Testis (tissue), 3 donors: ENCODE results near the gene MAST4. TPM values are rescaled to one million over a fixed set of nuclear protein-coding genes. Genes with fewer than 3 reads are reported as not detected.

Experiments used
- DNase-seq: peaks from one replicate; pipeline ENCODE4 v3.0.0-alpha.2; 2019
- H3K27ac ChIP-seq, 2 donors: fragments of 200-600 bp; sonication (generic); one replicate each; pipeline ENCODE4 v1.5.1; 2019
- H3K27me3 ChIP-seq: fragments of 200-600 bp; sonication (generic); one replicate; pipeline ENCODE4 v1.5.1; 2019
- H3K36me3 ChIP-seq: fragments of 200-600 bp; sonication (generic); one replicate; pipeline ENCODE4 v1.5.1; 2017; ENCODE audit warnings: low read depth; ENCODE audit errors: missing control alignments
- H3K4me1 ChIP-seq: fragments of 200-600 bp; sonication (generic); one replicate; pipeline ENCODE4 v1.5.1; 2019
- H3K4me3 ChIP-seq, 2 donors: fragments of 200-600 bp; sonication (generic); one replicate each; pipeline ENCODE4 v1.5.1; 2017 to 2019
- H3K9me3 ChIP-seq: fragments of 200-600 bp; sonication (generic); one replicate; pipeline ENCODE4 v1.5.1; 2017
- CTCF ChIP-seq, 3 experiments: fragments of 450-650 bp in 2 of 3; fragments of 200-600 bp in 1 of 3; sonication (generic) in 1 of 3; IDR thresholded peaks; one replicate each; pipeline ENCODE4 v1.5.1; 2016 to 2019; ENCODE audit warnings: antibody characterized with exemption in 3 of 3, mild to moderate bottlenecking in 2 of 3, moderate library complexity in 1 of 3
- POLR2A ChIP-seq: fragments of 450-650 bp; IDR thresholded peaks from one replicate; pipeline ENCODE4 v1.6.1; 2017; ENCODE audit warnings: antibody characterized with exemption, mild to moderate bottlenecking, moderate library complexity
- WGBS, 2 donors: methylation state at CpG; one replicate each; pipeline ENCODE4 v1.1.5; 2018; 5-methylcytosine and 5-hydroxymethylcytosine counted together
- intact Hi-C: fragments of 100-400 bp; cut with DNase I; formaldehyde crosslinking; loops from one replicate; pipeline ENCODE4 v1.15.1; 2023; ENCODE audit warnings: low total_unique reads
- polyA plus RNA-seq: library from polyadenylated mRNA; stranded (reverse); fragments of 350-450 nt; fragmentation: Illumina TruSeq; extraction: RNeasy Lipid Tissue Mini Kit (QIAGEN cat#74804); gene quantifications from one replicate; pipeline ENCODE4 v1.2.3, GENCODE V29; 2014; ENCODE audit warnings: low read depth, low replicate concordance; ENCODE audit not compliant: insufficient read depth
- total RNA-seq, 2 donors: library from RNA; depleted of rRNA; stranded (reverse); fragments of >200 nt; gene quantifications; one replicate each; pipeline ENCODE4 v1.2.3, GENCODE V29; 2016

The MAST4 gene
- total and polyA plus RNA-seq, 3 donors from 2014 or later = 27.2 to 56.4 (median 51.4) TPM

- no peak overlapping the region for H3K27ac ChIP-seq
- intact Hi-C loops = no loop called here
- H3K4me1 ChIP-seq = peaks cover 32% of the 10 kb centered on the region
- H3K36me3 ChIP-seq = no peaks in the 10 kb centered on the region
- TF ChIP-seq CTCF (IDR thresholded peaks at IDR 0.05) (no peak), POLR2A (no peak)
- no peaks in the 10 kb centered on the region for H3K27me3 ChIP-seq
- no peak for DNase-seq
- 88 to 91% methylated on average over 4 of the region's 4 CpGs for WGBS, 2 donors
- H3K9me3 ChIP-seq = no peaks in the 10 kb centered on the region
- no peak overlapping the region for H3K4me3 ChIP-seq
Measured at GRCh38 chr5:67035098-67035740, 439.0 kb downstream of the MAST4 start.

DNA sequence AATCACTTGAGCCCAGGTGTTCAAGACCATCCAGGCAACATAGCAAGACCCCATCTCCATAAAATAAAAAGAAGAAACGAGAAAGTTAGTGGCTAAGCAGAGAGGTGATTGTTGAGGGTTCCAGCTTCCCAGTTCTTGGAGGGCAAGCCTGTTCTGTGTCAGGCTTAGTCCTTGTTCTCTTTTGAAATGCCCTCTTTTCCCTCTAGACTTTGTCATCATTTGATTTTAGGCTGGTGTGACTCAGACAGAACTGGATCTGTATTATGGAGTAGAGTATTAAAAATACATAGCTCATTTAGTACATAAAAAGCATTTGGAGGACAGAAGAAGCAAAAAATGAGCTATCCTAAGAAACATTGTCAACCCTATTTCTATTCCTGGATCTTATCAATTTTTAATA lies 441.0 kb downstream of the MAST4 start:
- no peak overlapping the region for H3K4me3 ChIP-seq
- no peak for TF ChIP-seq POLR2A
- TF ChIP-seq CTCF (IDR thresholded peaks at IDR 0.05) = no peak
- H3K9me3 ChIP-seq = no peaks in the 10 kb centered on the region
- intact Hi-C loops = no loop called here
- no peaks in the 10 kb centered on the region for H3K27me3 ChIP-seq
- no peak overlapping the region for H3K27ac ChIP-seq
- no peaks in the 10 kb centered on the region for H3K36me3 ChIP-seq
- DNase-seq = no peak
- WGBS, 2 donors = 78 to 92% methylated on average over 1 of the region's 1 CpG
- peaks cover 13% of the 10 kb centered on the region for H3K4me1 ChIP-seq

- H3K4me3 ChIP-seq = no peak overlapping the region
- H3K27ac ChIP-seq = no peak overlapping the region
- peaks cover 2% of the 10 kb centered on the region for H3K4me1 ChIP-seq
- no peaks in the 10 kb centered on the region for H3K27me3 ChIP-seq
- intact Hi-C loops = no loop called here
- no peaks in the 10 kb centered on the region for H3K36me3 ChIP-seq
- TF ChIP-seq POLR2A (no peak), CTCF (IDR thresholded peaks at IDR 0.05) (no peak)
- 69 to 79% methylated on average over 4 of the region's 4 CpGs for WGBS, 2 donors
- no peaks in the 10 kb centered on the region for H3K9me3 ChIP-seq
- no peak for DNase-seq
Measured at GRCh38 chr5:67038817-67039603, 442.8 kb downstream of the MAST4 start.

DNA sequence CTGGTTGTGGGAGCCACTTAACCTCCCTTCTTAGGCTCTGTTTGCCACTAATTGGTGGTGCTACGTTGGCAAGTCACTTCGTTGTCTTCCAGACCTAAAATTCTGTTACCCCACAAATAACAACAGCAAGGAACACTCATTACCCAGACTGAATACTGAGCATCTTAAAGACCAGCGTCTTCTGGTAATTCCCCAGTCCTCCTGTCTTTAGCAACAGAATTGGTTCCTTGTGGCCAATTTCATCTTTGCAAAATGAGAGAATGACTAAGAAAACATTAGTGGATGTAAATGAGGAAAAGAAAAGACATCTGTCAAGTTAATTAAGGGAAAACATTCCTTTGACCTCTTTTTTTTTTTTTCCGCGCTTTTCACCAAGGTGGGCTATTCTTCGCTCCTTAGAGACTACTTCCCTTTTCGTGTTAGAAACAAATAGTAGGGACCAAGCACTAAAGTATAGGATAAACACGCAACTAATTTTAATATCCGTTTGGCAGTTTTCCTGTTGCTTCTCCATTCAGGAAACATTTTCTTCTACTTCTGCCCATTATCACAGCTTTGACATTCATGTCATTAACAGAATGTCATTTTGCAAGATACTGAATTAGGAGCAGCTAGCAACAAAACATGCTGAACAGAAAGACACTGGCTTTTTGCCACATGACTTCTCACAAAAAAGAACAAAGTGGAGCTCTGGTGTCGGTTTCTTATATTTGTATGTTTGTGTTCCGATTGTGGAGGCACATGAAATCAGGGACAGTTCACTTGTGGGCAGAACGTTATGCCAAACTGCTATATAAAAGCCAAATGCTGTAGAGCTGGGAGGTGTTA lies 446.2 kb downstream of the MAST4 start:
- H3K27ac ChIP-seq = peak overlapping the region in 1 of 2 donors; percentile 28
- H3K27me3 ChIP-seq = no peaks in the 10 kb centered on the region
- no peaks in the 10 kb centered on the region for H3K36me3 ChIP-seq
- 50 to 68% methylated on average over 12 of the region's 12 CpGs for WGBS, 2 donors
- no peak for DNase-seq
- no peak for TF ChIP-seq POLR2A
- TF ChIP-seq CTCF (IDR thresholded peaks at IDR 0.05) = no peak
- intact Hi-C loops = no loop called here
- no peaks in the 10 kb centered on the region for H3K9me3 ChIP-seq
- peaks cover 12% of the 10 kb centered on the region for H3K4me1 ChIP-seq
- no peak overlapping the region for H3K4me3 ChIP-seq
